ENCODE measurements around the gene NCKAP5.

- TF ChIP-seq, protein P1, sequence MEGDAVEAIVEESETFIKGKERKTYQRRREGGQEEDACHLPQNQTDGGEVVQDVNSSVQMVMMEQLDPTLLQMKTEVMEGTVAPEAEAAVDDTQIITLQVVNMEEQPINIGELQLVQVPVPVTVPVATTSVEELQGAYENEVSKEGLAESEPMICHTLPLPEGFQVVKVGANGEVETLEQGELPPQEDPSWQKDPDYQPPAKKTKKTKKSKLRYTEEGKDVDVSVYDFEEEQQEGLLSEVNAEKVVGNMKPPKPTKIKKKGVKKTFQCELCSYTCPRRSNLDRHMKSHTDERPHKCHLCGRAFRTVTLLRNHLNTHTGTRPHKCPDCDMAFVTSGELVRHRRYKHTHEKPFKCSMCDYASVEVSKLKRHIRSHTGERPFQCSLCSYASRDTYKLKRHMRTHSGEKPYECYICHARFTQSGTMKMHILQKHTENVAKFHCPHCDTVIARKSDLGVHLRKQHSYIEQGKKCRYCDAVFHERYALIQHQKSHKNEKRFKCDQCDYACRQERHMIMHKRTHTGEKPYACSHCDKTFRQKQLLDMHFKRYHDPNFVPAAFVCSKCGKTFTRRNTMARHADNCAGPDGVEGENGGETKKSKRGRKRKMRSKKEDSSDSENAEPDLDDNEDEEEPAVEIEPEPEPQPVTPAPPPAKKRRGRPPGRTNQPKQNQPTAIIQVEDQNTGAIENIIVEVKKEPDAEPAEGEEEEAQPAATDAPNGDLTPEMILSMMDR (IDR thresholded peaks at IDR 0.05 in 4 of 5, conservative IDR thresholded peaks at IDR 0.05 in 1 of 5) = no peak
- TF ChIP-seq POLR2A (IDR thresholded peaks at IDR 0.05) = no peak
These were observed 11.0 kb upstream of the NCKAP5 start for GRCh38 chr2:133579274-133579673.
